SK-N-SH treated with all-trans-retinoic acid at 6 μM for 48 hours (cell line): ENCODE results near the gene UPK3A.

Experiments used
- ESRRG ChIP-seq: fragments of 250-450 bp; sonication (Bioruptor Pico); IDR thresholded peaks from 2 replicates; pipeline ENCODE4 v1.6.1; 2021; ENCODE audit warnings: mild to moderate bottlenecking
- PPARA ChIP-seq: fragments of 250-450 bp; sonication (Bioruptor Pico); IDR thresholded peaks from 2 replicates; pipeline ENCODE4 v1.5.0; 2020; ENCODE audit warnings: mild to moderate bottlenecking, borderline replicate concordance
- RARB ChIP-seq: fragments of 250-450 bp; sonication (Bioruptor Pico); IDR thresholded peaks from 2 replicates; pipeline ENCODE4 v1.8.0; 2021; ENCODE audit warnings: mild to moderate bottlenecking, moderate library complexity
- TCF4 ChIP-seq: fragments of 250-450 bp; sonication (Bioruptor Pico); IDR thresholded peaks from 2 replicates; pipeline ENCODE4 v1.8.0; 2021; ENCODE audit warnings: mild to moderate bottlenecking, moderate library complexity, borderline replicate concordance
- ZFP3 ChIP-seq: fragments of 250-450 bp; sonication (Bioruptor Pico); IDR thresholded peaks from 2 replicates; pipeline ENCODE4 v1.5.0; 2020; ENCODE audit warnings: mild to moderate bottlenecking, moderate library complexity
- ZFP30 ChIP-seq: fragments of 450-650 bp; formaldehyde crosslinking; IDR thresholded peaks from 2 replicates; pipeline ENCODE4 v1.5.0; 2022; ENCODE audit warnings: mild to moderate bottlenecking, moderate library complexity
- ZNF565 ChIP-seq: fragments of 450-650 bp; formaldehyde crosslinking; conservative IDR thresholded peaks from 2 replicates; pipeline ENCODE4 v1.5.0; 2020; ENCODE audit warnings: low read depth, mild to moderate bottlenecking, moderate library complexity
- ZNF70 ChIP-seq: fragments of 450-650 bp; formaldehyde crosslinking; IDR thresholded peaks from 2 replicates; pipeline ENCODE4 v1.5.0; 2020; ENCODE audit warnings: mild to moderate bottlenecking, moderate library complexity

DNA sequence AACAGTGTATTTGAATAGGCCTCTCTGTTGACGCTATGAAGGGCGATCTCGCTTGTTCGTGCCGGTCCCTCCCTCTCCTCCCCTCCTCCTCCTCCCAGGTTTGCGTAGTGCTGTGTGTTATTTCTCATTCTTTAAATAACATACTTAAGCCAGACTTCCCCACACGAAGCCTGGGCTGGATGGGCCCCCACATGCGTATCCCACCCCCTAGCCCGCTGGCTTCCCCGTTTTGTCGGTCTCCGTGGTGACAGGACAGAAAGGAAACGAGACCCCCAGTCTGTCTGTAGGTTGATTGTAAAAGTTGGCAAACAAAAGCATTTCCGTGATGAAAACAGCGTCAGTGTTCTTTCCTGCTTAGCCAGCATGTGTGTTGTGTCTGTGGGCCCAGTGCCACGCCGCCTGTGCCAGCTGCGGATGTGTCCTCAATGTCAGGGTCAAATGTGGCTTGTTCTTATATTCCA lies 52.3 kb downstream of the UPK3A start:
- TF ChIP-seq ESRRG (CRISPR knock-in tag) (no peak), ZNF70 (CRISPR knock-in tag) (no peak), RARB (CRISPR knock-in tag) (no peak), TCF4 (no peak), ZFP30 (CRISPR knock-in tag) (no peak), PPARA (CRISPR knock-in tag) (no peak), ZNF565 (CRISPR knock-in tag) (no peak), ZFP3 (CRISPR knock-in tag) (no peak)
